Right forelimb (tissue), 1 donor: ENCODE data around the gene UBE4A.
A peak's percentile ranks its signal among the peaks of the same experiment; 100 is the strongest.
"Not testable (repeated sequence)": the region's sequence is repeated elsewhere in the genome, so short reads cannot be mapped to it uniquely, and the experiment has no call there.

Experiments used
- DNase-seq: peaks from one replicate; pipeline ENCODE4 v3.0.0-alpha.2; 2018

The UBE4A gene

GRCh38 chr11:118401880-118402590 is 42.6 kb downstream of the UBE4A start:
- no peak for DNase-seq

- not testable (repeated sequence) for DNase-seq
Observed at GRCh38 chr11:118402594-118402993, 43.2 kb downstream of the UBE4A start.

DNA sequence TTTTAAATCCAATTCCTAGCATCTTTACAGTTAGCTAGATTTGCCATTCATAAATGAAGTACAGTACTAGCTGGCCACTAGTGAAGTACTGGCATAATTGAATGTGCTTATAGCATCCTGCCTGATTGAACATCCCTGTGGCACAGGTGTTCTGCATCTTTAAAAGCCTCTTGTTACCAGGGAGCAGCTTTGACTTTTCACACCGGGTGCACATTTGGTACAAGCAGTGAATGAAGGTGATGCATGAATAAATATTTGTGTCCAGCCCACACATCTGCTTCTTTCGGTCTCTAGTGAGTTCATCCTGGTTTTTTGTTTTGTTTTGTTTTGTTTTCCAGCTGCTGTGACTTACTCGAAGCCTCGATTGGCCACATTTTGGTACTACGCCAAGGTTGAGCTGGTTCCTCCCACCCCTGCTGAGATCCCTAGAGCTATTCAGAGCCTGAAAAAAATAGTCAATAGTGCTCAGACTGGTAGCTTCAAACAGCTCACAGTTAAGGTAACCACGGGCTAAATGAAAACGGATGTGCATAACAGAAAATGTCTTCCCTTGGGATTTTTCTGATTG is 47.3 kb downstream of the UBE4A start:
- DNase-seq = no peak

- DNase-seq = no peak
Observed at GRCh38 chr11:118410055-118410745, 50.8 kb downstream of the UBE4A start.

- DNase-seq = no peak
Observed at GRCh38 chr11:118411530-118411929, 52.1 kb downstream of the UBE4A start.

GRCh38 chr11:118412921-118413320 is 53.5 kb downstream of the UBE4A start:
- no peak for DNase-seq

- no peak for DNase-seq
Observed at GRCh38 chr11:118415062-118415738, 55.8 kb downstream of the UBE4A start.

DNA sequence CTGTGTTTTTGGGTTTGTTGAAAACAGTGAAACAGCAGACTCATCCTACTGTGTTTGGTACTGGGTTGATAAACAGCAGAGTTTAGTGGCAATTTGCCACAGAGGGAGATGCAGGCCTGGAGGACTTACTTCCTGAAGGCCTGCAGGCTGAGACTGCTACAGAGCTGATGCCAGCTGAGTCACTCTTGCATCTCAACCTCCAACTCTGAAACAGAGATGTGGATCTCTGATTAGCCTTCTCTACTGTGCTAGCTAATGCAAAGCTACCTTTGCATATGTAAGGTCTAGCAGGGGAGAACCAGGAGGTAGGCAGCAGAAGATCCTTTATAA is 56.3 kb downstream of the UBE4A start:
- DNase-seq = no peak

DNA sequence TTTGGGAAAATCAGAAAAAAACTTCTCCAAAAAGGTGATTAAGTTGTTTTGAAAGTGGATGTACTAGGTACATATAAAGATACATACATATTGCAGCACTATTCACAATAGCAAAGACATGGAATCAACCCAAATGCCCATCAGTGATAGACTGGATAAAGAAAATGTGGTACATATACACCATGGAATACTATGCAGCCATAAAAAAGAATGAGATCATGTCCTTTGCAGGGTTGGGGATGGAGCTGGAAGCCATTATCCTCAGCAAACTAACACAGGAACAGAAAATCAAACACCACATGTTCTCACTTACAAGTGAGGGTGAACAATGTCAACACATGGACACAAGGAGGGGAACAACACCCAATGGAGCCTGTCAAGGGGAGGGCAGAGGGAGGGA is 57.5 kb downstream of the UBE4A start:
- DNase-seq = not testable (repeated sequence)

DNA sequence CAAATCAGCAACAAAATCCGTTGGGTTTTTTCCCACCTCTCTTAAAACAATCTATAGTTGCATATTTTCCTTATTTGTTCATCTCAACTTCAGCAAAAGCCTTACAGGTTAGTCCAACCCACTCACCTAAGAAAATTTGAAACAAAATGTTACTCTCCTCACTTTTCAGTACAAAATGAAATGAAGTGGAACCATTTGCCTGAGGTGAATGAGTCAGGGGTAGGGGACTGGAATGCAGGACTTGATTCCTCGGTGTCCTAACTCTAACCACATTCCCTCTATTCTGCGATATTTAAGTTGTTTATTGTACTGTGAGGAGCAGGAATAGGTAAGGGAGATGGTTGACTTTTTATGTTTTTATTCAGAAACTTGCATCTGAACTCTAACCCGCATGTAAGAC is 58.4 kb downstream of the UBE4A start:
- DNase-seq = no peak

GRCh38 chr11:118418766-118419165 is 59.4 kb downstream of the UBE4A start:
- DNase-seq = no peak

DNA sequence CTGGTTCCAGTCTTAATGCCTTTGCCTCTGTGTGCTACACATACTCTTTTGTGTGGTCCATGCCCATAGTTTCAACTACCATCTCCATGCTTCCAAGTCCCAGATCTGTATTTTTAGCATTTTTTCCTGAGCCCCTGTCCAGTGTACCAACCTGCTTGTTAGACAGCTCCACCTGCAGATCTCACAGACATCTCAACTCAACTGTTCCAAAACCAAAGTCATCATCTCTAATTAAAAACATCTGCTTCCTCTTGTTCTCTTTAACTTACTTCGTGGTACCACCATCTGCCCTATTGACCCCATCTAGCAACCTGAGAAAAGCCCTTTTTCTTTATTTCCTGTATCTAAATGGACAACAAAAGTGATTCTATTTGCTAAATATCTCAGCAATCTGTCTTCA is 68.3 kb downstream of the UBE4A start:
- DNase-seq = no peak

DNA sequence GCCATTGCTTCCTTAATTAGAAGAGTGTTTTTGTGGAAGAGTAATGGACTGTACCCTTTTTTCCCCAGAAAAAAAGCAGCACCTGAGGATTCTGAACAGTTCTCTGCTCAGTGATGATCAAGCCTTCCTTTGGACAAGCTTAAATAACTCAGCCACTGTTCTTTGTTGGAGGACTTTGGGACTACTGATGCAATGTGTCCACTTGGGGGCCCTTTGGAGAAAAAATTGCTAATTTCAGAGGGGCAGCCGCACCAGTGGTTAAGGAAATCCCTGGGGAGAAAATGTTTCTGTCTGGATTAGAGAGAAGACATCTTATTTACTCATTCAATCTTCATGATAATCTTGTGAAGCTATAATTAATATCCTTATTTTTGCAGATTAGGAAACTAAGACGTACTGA is 71.6 kb downstream of the UBE4A start:
- no peak for DNase-seq

- DNase-seq = no peak
Observed at GRCh38 chr11:118434123-118434552, 74.7 kb downstream of the UBE4A start.

DNA sequence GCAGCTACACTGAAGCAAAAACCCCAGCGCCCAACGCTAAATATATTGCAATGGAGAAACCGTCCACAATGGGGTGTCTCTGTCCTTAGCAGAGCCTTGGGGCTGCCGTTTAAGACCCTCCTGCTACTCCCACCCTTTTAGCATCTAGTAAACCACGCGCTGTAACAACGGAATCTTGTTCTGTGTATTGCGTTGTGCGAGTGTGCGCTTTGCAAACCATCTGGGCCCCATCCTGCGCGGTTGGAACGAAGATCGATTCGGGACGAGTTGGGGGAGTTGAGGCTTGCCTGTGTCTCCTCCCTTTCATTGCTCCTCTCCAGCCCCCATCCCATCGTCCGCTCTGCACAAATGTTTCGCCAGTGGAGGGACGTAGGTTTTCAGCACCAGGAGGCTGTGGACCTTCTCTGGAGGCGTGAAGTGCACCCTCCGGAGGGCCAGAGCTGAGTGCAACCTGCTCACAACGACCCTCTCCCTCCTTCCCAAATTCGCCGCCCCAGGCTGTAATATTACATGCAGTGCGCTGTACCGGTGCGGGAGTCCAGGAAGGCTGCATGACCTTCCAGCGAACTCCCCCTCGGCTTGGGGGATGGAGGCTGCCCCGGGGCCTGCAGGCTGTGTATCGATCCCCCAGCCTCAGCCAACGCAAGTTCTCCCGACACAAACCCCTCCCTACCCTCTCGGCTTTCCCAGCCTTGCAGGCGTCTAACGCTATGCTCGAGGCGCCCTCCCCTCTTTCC is 75.3 kb downstream of the UBE4A start:
- peak; percentile 63 for DNase-seq

DNA sequence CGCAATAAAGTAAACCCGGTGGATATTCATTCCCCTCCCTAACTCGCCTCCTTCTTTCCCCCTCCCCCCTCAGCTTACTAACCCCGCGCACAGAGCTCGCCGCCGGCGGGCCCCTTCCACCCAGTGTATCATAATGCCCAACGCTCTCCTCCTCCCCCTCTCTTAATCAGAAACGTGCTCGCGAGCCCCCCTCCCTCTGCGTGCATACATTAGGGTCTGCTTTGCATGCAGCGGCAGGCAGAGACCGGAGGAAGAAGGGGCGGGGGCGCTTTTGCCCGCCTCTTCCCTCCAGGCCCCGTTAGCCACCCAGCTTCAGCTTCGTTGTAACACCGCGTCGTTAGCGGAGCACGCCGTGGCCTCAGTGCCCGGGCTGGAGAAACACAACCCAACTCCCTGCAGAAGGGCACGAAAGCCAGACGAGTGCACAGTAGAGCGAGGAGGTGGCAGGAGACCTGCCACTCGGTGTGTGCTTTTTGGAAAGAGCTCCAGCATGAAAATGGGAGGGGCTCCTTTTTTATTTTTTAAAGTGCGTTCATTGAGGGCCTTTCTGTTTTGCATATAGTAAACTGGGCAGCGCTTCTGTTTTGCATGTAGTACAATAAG is 76.0 kb downstream of the UBE4A start:
- peak; percentile 74 for DNase-seq

- peak; percentile 100 for DNase-seq
Observed at GRCh38 chr11:118435893-118436624, 76.7 kb downstream of the UBE4A start, which contains the start of gene KMT2A. Gene KMT2A, plus strand, starts transcription at chr11:118436492. Its CDS starts 21 bp downstream, at chr11:118436513.

DNA sequence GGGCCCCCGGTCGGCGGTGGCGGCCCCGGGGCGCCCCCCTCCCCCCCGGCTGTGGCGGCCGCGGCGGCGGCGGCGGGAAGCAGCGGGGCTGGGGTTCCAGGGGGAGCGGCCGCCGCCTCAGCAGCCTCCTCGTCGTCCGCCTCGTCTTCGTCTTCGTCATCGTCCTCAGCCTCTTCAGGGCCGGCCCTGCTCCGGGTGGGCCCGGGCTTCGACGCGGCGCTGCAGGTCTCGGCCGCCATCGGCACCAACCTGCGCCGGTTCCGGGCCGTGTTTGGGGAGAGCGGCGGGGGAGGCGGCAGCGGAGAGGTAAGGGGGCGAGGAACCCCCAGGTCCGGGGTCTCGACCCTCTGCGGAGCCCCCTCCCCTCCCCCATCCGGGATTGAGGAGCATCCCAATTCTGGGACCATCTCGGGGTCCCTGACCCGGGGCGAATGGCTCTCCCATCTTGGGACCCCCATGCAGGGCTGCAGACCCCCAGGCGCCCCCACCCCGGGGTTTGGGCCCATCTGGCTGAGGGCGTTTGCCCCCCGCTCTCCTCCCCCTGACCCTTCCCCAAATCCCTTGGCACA is 77.3 kb downstream of the UBE4A start:
- DNase-seq = no peak

GRCh38 chr11:118437208-118438125 is 78.1 kb downstream of the UBE4A start:
- DNase-seq = peak; percentile 65

DNA sequence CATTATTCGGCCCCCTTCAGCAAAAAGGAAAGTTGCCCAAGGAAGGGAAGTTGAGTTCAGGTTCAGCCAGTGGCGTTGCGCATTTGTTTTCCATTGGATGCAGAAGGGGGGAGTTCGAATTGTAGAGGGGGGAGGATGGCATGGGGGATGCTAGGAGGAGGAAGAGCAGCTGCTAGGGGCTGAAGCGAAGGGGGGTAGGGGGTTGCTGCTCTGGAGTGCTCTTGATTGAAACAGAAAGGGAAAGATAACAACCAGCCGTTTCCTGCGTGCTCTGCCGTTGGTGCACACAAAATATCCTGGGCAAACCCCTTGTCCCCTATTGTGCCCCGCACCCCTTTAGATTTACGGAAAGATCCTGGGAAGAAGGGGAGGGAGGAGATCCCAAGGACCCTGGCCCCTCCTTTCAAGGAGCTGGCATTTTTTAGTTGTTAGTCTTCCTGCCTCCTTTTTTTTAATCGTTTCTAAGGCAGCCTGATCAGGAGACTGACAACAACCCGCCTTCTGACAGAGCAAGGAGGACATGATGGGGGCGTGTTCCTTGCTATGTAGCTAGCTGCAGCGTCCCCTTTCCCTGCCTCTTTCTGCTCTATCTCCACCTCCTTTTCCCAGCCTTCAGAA is 79.0 kb downstream of the UBE4A start:
- peak; percentile 63 for DNase-seq
